CD4-positive, alpha-beta T cell treated with Interleukin-17A for 4 hours (primary cell): ENCODE measurements around the gene MRGPRD.

Source experiments
- DNase-seq: peaks from one replicate; pipeline ENCODE4 v3.0.0-alpha.2; 2020; ENCODE audit warnings: mixed read lengths

MRGPRD gene

GRCh38 chr11:68980776-68981065, at the start of gene MRGPRD:
Gene MRGPRD, minus strand, starts transcription at chr11:68980986. Its CDS starts 0 bp downstream, at chr11:68980986.
- no peak for DNase-seq

GRCh38 chr11:69030301-69030700, 49.5 kb upstream of the MRGPRD start:
- no peak for DNase-seq

- DNase-seq = no peak
Observed at GRCh38 chr11:69027704-69028372, 47.1 kb upstream of the MRGPRD start.

GRCh38 chr11:69024509-69024908, 43.7 kb upstream of the MRGPRD start:
- DNase-seq = no peak

GRCh38 chr11:69022260-69022659, 41.5 kb upstream of the MRGPRD start:
- no peak for DNase-seq

- DNase-seq = no peak
Observed at GRCh38 chr11:69018924-69019323, 38.1 kb upstream of the MRGPRD start.

GRCh38 chr11:69017951-69018350, 37.2 kb upstream of the MRGPRD start:
- no peak for DNase-seq

- DNase-seq = no peak
Observed at GRCh38 chr11:69014898-69015549, 34.2 kb upstream of the MRGPRD start.

GRCh38 chr11:69014084-69014851, 33.5 kb upstream of the MRGPRD start:
- DNase-seq = no peak

GRCh38 chr11:69013009-69013951, 32.5 kb upstream of the MRGPRD start, which contains the start of gene MRGPRF:
Gene MRGPRF, minus strand, starts transcription at chr11:69013246. Its CDS starts 3,345 bp downstream, at chr11:69009901.
- no peak for DNase-seq

- no peak for DNase-seq
Observed at GRCh38 chr11:69012092-69013008, 31.6 kb upstream of the MRGPRD start.

GRCh38 chr11:69011624-69012091, 30.9 kb upstream of the MRGPRD start:
- no peak for DNase-seq

GRCh38 chr11:69010964-69011623, 30.3 kb upstream of the MRGPRD start:
- DNase-seq = peak; percentile 20

GRCh38 chr11:69010361-69010891, 29.6 kb upstream of the MRGPRD start:
- DNase-seq = no peak

GRCh38 chr11:69009441-69010211, 28.8 kb upstream of the MRGPRD start:
- no peak for DNase-seq

GRCh38 chr11:69008737-69009440, 28.1 kb upstream of the MRGPRD start:
- no peak for DNase-seq

- DNase-seq = no peak
Observed at GRCh38 chr11:69007975-69008381, 27.2 kb upstream of the MRGPRD start.

- no peak for DNase-seq
Observed at GRCh38 chr11:69006816-69007215, 26.0 kb upstream of the MRGPRD start.
